GM12878 (cell line): ENCODE results near the gene PPL. TPM values are rescaled to one million over a fixed set of nuclear protein-coding genes. Genes with fewer than 3 reads are reported as not detected.

Experiments
- BCL3 ChIP-seq: IDR thresholded peaks from 2 replicates; pipeline ENCODE4 v1.6.1; 2011; ENCODE audit warnings: borderline replicate concordance, low read depth, mild to moderate bottlenecking, moderate library complexity, low read length; ENCODE audit not compliant: insufficient read depth, poor library complexity, severe bottlenecking
- BMI1 ChIP-seq: fragments of 450-650 bp; IDR thresholded peaks from 2 replicates; pipeline ENCODE4 v1.6.1; 2016; ENCODE audit warnings: mild to moderate bottlenecking, moderate library complexity, borderline replicate concordance
- PAX8 ChIP-seq: fragments of 450-650 bp; IDR thresholded peaks from 2 replicates; pipeline ENCODE4 v1.6.1; 2017; ENCODE audit warnings: mild to moderate bottlenecking, moderate library complexity
- RCOR1 ChIP-seq: conservative IDR thresholded peaks from 2 replicates; pipeline ENCODE4 v1.6.1; 2012; ENCODE audit warnings: low read depth, low read length, improper control_type of control experiment
- ZNF592 ChIP-seq: fragments of 450-650 bp; IDR thresholded peaks from 2 replicates; pipeline ENCODE4 v1.6.1; 2017; ENCODE audit warnings: mild to moderate bottlenecking, moderate library complexity
- polyA plus RNA-seq, 11 experiments: library from polyadenylated mRNA; depleted of rRNA in 4 of 11; unstranded in 6 of 11; stranded (reverse) in 5 of 11; fragments of >200 nt; fragmentation: Nextera tagmentation in 4 of 11; fragmentation: Illumina TruSeq in 1 of 11; extraction: Ambion mirVana in 4 of 11; extraction: Trizol in 1 of 11; gene quantifications; 1 replicate in 1 of 11; 2 replicates in 10 of 11; pipeline versions ENCODE4 v1.2.1 to v1.2.3, GENCODE V29; 2011 to 2016; ENCODE audit warnings: inconsistent platforms in 2 of 11, missing spikeins in 2 of 11, low read depth in 1 of 11
- total RNA-seq, 4 experiments: library from RNA; depleted of rRNA in 3 of 4; stranded (reverse); fragments of >200 nt in 3 of 4; fragmentation: Illumina TruSeq in 1 of 4; extraction: Trizol in 1 of 4; gene quantifications; 2 replicates each; pipeline versions ENCODE4 v1.2.1 to v1.2.3, GENCODE V29; 2013 to 2021
- TF ChIP-seq, protein P1 (sequence below): fragments of 450-650 bp; IDR thresholded peaks from 2 replicates; pipeline ENCODE4 v1.6.1; 2016; ENCODE audit warnings: mild to moderate bottlenecking

PPL gene
- total and polyA plus RNA-seq, 10 of the 15 experiments (the other 5 are each of a cell fraction or from before 2014, with no cell fraction given) = 0.03 to 0.47 (median 0.05) TPM; not detected in 2

GRCh38 chr16:4934591-4934990, 2.4 kb downstream of the PPL start (continued):
- TF ChIP-seq ZNF592 (no peak), BCL3 (no peak), RCOR1 (no peak), PAX8 (no peak), BMI1 (no peak)
- TF ChIP-seq, protein P1, sequence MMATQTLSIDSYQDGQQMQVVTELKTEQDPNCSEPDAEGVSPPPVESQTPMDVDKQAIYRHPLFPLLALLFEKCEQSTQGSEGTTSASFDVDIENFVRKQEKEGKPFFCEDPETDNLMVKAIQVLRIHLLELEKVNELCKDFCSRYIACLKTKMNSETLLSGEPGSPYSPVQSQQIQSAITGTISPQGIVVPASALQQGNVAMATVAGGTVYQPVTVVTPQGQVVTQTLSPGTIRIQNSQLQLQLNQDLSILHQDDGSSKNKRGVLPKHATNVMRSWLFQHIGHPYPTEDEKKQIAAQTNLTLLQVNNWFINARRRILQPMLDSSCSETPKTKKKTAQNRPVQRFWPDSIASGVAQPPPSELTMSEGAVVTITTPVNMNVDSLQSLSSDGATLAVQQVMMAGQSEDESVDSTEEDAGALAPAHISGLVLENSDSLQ = no peak
